H1 (cell line): ENCODE measurements around the gene KLF7. TPM values are rescaled to one million over a fixed set of nuclear protein-coding genes. Genes with fewer than 3 reads are reported as not detected.

ENCODE experiments used
- CTCF ChIA-PET: fragments of 300-600 bp; sonication (Branson Sonifier 250); formaldehyde crosslinking; loops from one replicate; lab custom pipeline; 2021; ENCODE audit not compliant: partially characterized antibody; lab: Charles Lee
- POLR2A ChIA-PET: fragments of 300-600 bp; sonication (Branson Sonifier 250); formaldehyde crosslinking; loops from one replicate; lab custom pipeline; 2021; ENCODE audit warnings: inconsistent platforms; ENCODE audit not compliant: partially characterized antibody; lab: Charles Lee
- DNase-seq, 2 experiments: peaks; one replicate each; pipeline versions ENCODE4 v3.0.0 to v3.0.0-alpha.2; 2010 to 2022; ENCODE audit warnings: low spot score in 2 of 2, low read depth in 1 of 2, mixed read lengths in 1 of 2
- FAIRE-seq: peaks from 2 replicates; lab custom pipeline; 2011; peaks lifted over from hg19 to GRCh38; lab: Jason Lieb, UNC
- H2AFZ ChIP-seq: 2 replicates; pipeline ENCODE4 v1.8.1; 2012; ENCODE audit warnings: low read length, inconsistent platforms
- H2AK5ac ChIP-seq: 2 replicates; pipeline ENCODE4 v1.6.1; 2013; ENCODE audit warnings: low read depth, low read length
- H2BK120ac ChIP-seq: replicated peaks from 2 replicates; pipeline ENCODE3; 2013; ENCODE audit warnings: low read depth, low read length, inconsistent platforms
- H2BK12ac ChIP-seq: 2 replicates; pipeline ENCODE4 v1.6.1; 2013; ENCODE audit warnings: low read depth, low read length
- H2BK15ac ChIP-seq: 2 replicates; pipeline ENCODE4 v1.6.1; 2013; ENCODE audit warnings: low read length
- H2BK20ac ChIP-seq: 2 replicates; pipeline ENCODE4 v1.6.1; 2013; ENCODE audit warnings: low read length
- H2BK5ac ChIP-seq: 2 replicates; pipeline ENCODE4 v1.6.1; 2013; ENCODE audit warnings: low read depth, low read length
- H3K14ac ChIP-seq: 2 replicates; pipeline ENCODE4 v1.6.1; 2013; ENCODE audit warnings: inconsistent platforms; ENCODE audit not compliant: insufficient read length
- H3K18ac ChIP-seq: 2 replicates; pipeline ENCODE4 v1.6.1; 2013; ENCODE audit warnings: low read length; ENCODE audit errors: extremely low read depth
- H3K23ac ChIP-seq: 2 replicates; pipeline ENCODE4 v1.6.1; 2013; ENCODE audit warnings: inconsistent platforms; ENCODE audit not compliant: insufficient read length
- H3K23me2 ChIP-seq: 2 replicates; pipeline ENCODE4 v1.6.1; 2013; ENCODE audit warnings: low read depth, low read length
- H3K27ac ChIP-seq: 2 replicates; pipeline ENCODE4 v1.6.1; 2011; ENCODE audit warnings: low read depth, low read length, inconsistent platforms
- H3K27me3 ChIP-seq, 4 experiments: replicated peaks in 1 of 4; 1 replicate in 1 of 4; 2 replicates in 3 of 4; pipeline versions ENCODE4 v1.6.1 to v1.8.1; 2011 to 2013; ENCODE audit warnings: low read length in 3 of 4, mild to moderate bottlenecking in 3 of 4, inconsistent platforms in 2 of 4, mixed read lengths in 2 of 4, moderate library complexity in 1 of 4; ENCODE audit not compliant: control insufficient read depth in 3 of 4, insufficient read depth in 3 of 4; ENCODE audit errors: extremely low read depth in 1 of 4
- H3K36me3 ChIP-seq, 4 experiments: 2 replicates each; pipeline versions ENCODE4 v1.6.1 to v1.8.1; 2011 to 2013; ENCODE audit warnings: mild to moderate bottlenecking in 4 of 4, low read length in 3 of 4, moderate library complexity in 2 of 4, control low read depth in 1 of 4, inconsistent platforms in 1 of 4; ENCODE audit not compliant: insufficient read depth in 4 of 4, control insufficient read depth in 2 of 4
- H3K4ac ChIP-seq: replicated peaks from 2 replicates; pipeline ENCODE3; 2013; ENCODE audit warnings: low read length, low read depth, mixed read lengths, inconsistent platforms; ENCODE audit not compliant: insufficient read length
- H3K4me1 ChIP-seq, 4 experiments: replicated peaks in 1 of 4; 1 replicate in 1 of 4; 2 replicates in 3 of 4; pipeline versions ENCODE4 v1.6.1 to v1.8.1; 2011 to 2013; ENCODE audit warnings: low read length in 3 of 4, inconsistent platforms in 2 of 4, mixed read lengths in 1 of 4; ENCODE audit not compliant: insufficient read depth in 4 of 4, control insufficient read depth in 3 of 4
- H3K4me2 ChIP-seq, 2 experiments: 2 replicates each; pipeline versions ENCODE4 v1.6.1 to v1.8.1; 2011 to 2013; ENCODE audit warnings: low read depth in 2 of 2, low read length in 2 of 2, control low read depth in 1 of 2, inconsistent platforms in 1 of 2, mild to moderate bottlenecking in 1 of 2; ENCODE audit not compliant: insufficient read depth in 1 of 2
- H3K4me3 ChIP-seq, 4 experiments: fragments of 200-600, 300-600 bp in 1 of 4; sonication (generic), shearing (Covaris generic), sonication (Bioruptor Twin) in 1 of 4; 2 replicates each; pipeline versions ENCODE4 v1.5.1 to v1.8.1; 2011 to 2016; ENCODE audit warnings: low read length in 4 of 4, low read depth in 3 of 4, control low read depth in 2 of 4, inconsistent platforms in 2 of 4, mild to moderate bottlenecking in 2 of 4, mixed read lengths in 1 of 4, moderate library complexity in 1 of 4; ENCODE audit not compliant: insufficient read depth in 2 of 4; ENCODE audit errors: extremely low read depth in 1 of 4
- H3K56ac ChIP-seq: replicated peaks from 2 replicates; pipeline ENCODE3; 2013; ENCODE audit warnings: low read depth, mild to moderate bottlenecking, mixed read lengths, low read length, inconsistent platforms; ENCODE audit not compliant: insufficient read length
- H3K79me1 ChIP-seq: 2 replicates; pipeline ENCODE4 v1.6.1; 2013; ENCODE audit warnings: low read depth, low read length, control low read depth
- H3K79me2 ChIP-seq, 2 experiments: 2 replicates each; pipeline versions ENCODE4 v1.6.1 to v1.8.1; 2012 to 2013; ENCODE audit warnings: low read length in 2 of 2, mild to moderate bottlenecking in 2 of 2, inconsistent platforms in 1 of 2; ENCODE audit not compliant: insufficient read depth in 2 of 2, control insufficient read depth in 1 of 2
- H3K9ac ChIP-seq, 4 experiments: replicated peaks in 1 of 4; 1 replicate in 1 of 4; 2 replicates in 3 of 4; pipeline versions ENCODE4 v1.6.1 to v1.8.1; 2011 to 2013; ENCODE audit warnings: low read depth in 3 of 4, low read length in 3 of 4, control low read depth in 2 of 4, mild to moderate bottlenecking in 2 of 4, moderate library complexity in 2 of 4, inconsistent platforms in 1 of 4; ENCODE audit errors: extremely low read depth in 1 of 4
- H3K9me3 ChIP-seq, 2 experiments: 2 replicates each; pipeline versions ENCODE4 v1.6.1 to v1.8.1; 2012 to 2013; ENCODE audit warnings: mild to moderate bottlenecking in 2 of 2, moderate library complexity in 2 of 2, control low read depth in 1 of 2, inconsistent platforms in 1 of 2, low read depth in 1 of 2, low read length in 1 of 2, mixed read lengths in 1 of 2; ENCODE audit not compliant: insufficient read depth in 2 of 2
- H4K20me1 ChIP-seq, 2 experiments: replicated peaks in 1 of 2; 2 replicates each; pipeline versions ENCODE3 to v1.8.1; 2011 to 2013; ENCODE audit warnings: inconsistent platforms in 2 of 2, low read length in 2 of 2, mild to moderate bottlenecking in 1 of 2; ENCODE audit not compliant: insufficient read depth in 2 of 2, control insufficient read depth in 1 of 2
- H4K5ac ChIP-seq: 2 replicates; pipeline ENCODE4 v1.6.1; 2013; ENCODE audit warnings: low read length, low read depth, mixed read lengths, inconsistent platforms; ENCODE audit not compliant: insufficient read length
- H4K8ac ChIP-seq: 2 replicates; pipeline ENCODE4 v1.8.0; 2013; ENCODE audit warnings: mild to moderate bottlenecking, moderate library complexity, low read length, inconsistent platforms; ENCODE audit not compliant: insufficient read depth; ENCODE audit errors: extremely low read depth
- H4K91ac ChIP-seq: replicated peaks from 2 replicates; pipeline ENCODE3; 2013; ENCODE audit warnings: low read length, mixed read lengths, inconsistent platforms; ENCODE audit not compliant: insufficient read length
- CBX8 ChIP-seq: fragments of 300-800, 300-1000 bp; sonication (generic); IDR thresholded peaks from 2 replicates; pipeline ENCODE4 v1.7.1; 2016; ENCODE audit warnings: low read depth, low read length, borderline replicate concordance
- RAD21 ChIP-seq, 2 experiments: IDR thresholded peaks in 1 of 2; conservative IDR thresholded peaks in 1 of 2; 2 replicates each; pipeline ENCODE4 v1.6.1; 2011; ENCODE audit warnings: low read depth in 2 of 2, low read length in 2 of 2, improper control_type of control experiment in 1 of 2, inconsistent platforms in 1 of 2, mild to moderate bottlenecking in 1 of 2, moderate library complexity in 1 of 2
- WGBS, 2 experiments: shearing (Covaris generic) in 1 of 2; methylation state at CpG; one replicate each; pipeline versions ENCODE4 v1.1.6 to v1.1.7; 2013 to 2015; ENCODE audit warnings: low lambda C conversion rate in 2 of 2, mixed read lengths in 2 of 2, inconsistent platforms in 1 of 2, low coverage in 1 of 2, missing lambda C conversion rate in 1 of 2; ENCODE audit not compliant: insufficient replicate concordance in 2 of 2, insufficient coverage in 1 of 2, insufficient read length in 1 of 2; ENCODE audit errors: extremely low coverage in 1 of 2, missing lambda C conversion rate in 1 of 2; 5-methylcytosine and 5-hydroxymethylcytosine counted together
- polyA plus RNA-seq, 7 experiments: library from polyadenylated mRNA; depleted of rRNA in 3 of 7; stranded (reverse) in 5 of 7; unstranded in 2 of 7; fragments of >200 nt in 5 of 7; fragments of 200-250 nt in 2 of 7; gene quantifications; 1 replicate in 5 of 7; 2 replicates in 1 of 7; 4 replicates in 1 of 7; pipeline versions ENCODE4 v1.2.1 to v1.2.3, GENCODE V29; 2011 to 2013; ENCODE audit warnings: missing spikeins in 2 of 7, mixed read lengths in 2 of 7
- total RNA-seq: library from RNA; stranded (reverse); fragmentation: NEBNext Ultra II Directional; extraction: Animal tissue kit (Norgen Biotek cat#: 25700); gene quantifications from 2 replicates; pipeline ENCODE4 v1.2.1, GENCODE V29; 2021

KLF7 gene
- total and polyA plus RNA-seq, 2 of the 8 experiments (the other 6 are each of a cell fraction or from before 2014, with no cell fraction given), result 9.6 to 23.3 TPM

DNA sequence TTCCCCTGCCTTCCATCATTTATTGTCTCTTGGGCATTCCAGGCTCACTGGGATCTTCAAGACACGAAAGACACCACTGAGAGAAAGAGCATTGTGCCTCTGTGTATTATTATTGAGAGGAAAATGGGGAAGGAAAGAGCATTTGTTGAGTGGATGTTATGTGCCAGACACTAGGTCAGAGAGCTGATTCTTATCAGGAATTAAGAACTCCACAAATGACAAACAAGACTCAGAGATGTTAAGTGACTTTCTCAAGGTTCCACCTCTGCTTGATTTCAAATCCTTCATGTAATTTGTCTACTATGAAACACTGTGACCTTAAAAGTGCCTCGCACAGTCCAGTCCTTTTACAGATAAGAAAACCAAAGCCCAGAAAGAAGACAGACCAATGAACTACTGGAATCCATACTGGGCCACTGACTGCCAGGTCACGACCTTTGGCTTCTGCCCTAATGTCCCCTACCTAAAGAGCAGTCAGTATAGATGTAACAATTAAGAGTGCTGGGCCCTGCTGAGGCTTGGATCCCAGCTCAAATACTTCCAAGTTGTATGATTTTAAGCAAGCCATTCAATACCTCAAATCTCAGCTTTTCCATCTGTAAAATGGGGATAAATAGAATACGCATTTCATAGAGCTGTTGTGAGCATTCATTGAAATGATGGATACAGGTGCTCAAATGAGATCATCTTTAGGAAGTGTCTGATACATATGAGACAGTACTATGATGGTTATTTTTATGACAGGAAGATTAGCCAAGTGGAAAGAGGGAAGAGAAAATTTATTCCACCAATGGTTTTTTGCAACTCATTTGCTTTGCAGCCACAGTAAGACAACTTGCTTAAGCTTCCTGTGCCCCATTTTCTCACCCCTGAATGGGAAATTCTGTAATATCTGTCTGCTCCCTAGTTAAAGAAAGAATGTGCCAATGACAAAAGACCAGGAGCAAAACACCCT lies 10.9 kb downstream of the KLF7 start:
- WGBS, 2 experiments, result 89% methylated on average over 4 of the region's 4 CpGs; no CpG with 5 or more reads in 1 of the 2 experiments
- H3K4me1 ChIP-seq, result peaks cover 12 to 40% (median 20%) of the 10 kb centered on the region in 4 experiments; a peak in 6 of 7 replicates
- H2BK20ac ChIP-seq, result 0 out of 2 replicates have a peak overlapping the region, but pooled peaks have one; percentile 11
- H3K23me2 ChIP-seq, result no peaks in the 10 kb centered on the region
- H3K18ac ChIP-seq, result no peak overlapping the region
- H3K79me1 ChIP-seq, result peaks cover 13% of the 10 kb centered on the region
- no peak for FAIRE-seq
- H3K4me3 ChIP-seq, result no peak overlapping the region
- no peaks in the 10 kb centered on the region for H4K20me1 ChIP-seq
- POLR2A ChIA-PET, result interaction anchor here (1.6 to 9.2 kb wide), 2 partner anchors 11 to 13 kb away, joined by 4 to 103 read pairs; partner anchors contain the start of gene KLF7
- no peak overlapping the region for H3K27ac ChIP-seq
- H2BK120ac ChIP-seq, result no peak overlapping the region
- H3K4ac ChIP-seq, result no peak overlapping the region
- no peaks in the 10 kb centered on the region for H3K9me3 ChIP-seq
- no peak overlapping the region for H2BK15ac ChIP-seq
- no peak overlapping the region for H2BK5ac ChIP-seq
- peaks cover 25 to 99% of the 10 kb centered on the region in 2 experiments; a peak in 3 of 4 replicates for H3K79me2 ChIP-seq
- H3K27me3 ChIP-seq, result no peaks in the 10 kb centered on the region
- H3K9ac ChIP-seq, result no peak overlapping the region
- no peak for DNase-seq
- H4K91ac ChIP-seq, result no peak overlapping the region
- H3K4me2 ChIP-seq, result no peak overlapping the region
- H2BK12ac ChIP-seq, result no peak overlapping the region
- H3K14ac ChIP-seq, result no peak overlapping the region
- no peak overlapping the region for H3K56ac ChIP-seq
- H4K8ac ChIP-seq, result no peak overlapping the region
- no peak overlapping the region for H3K23ac ChIP-seq
- H2AFZ ChIP-seq, result no peak overlapping the region
- no peak overlapping the region for H4K5ac ChIP-seq
- H2AK5ac ChIP-seq, result no peak overlapping the region
- no peak for TF ChIP-seq RAD21 (IDR thresholded peaks at IDR 0.05 in 1 of 2, conservative IDR thresholded peaks at IDR 0.05 in 1 of 2; ENCODE audit: low read depth in 2 of 2, low read length in 2 of 2)
- no peak for TF ChIP-seq CBX8
- no peaks in the 10 kb centered on the region for H3K36me3 ChIP-seq
- CTCF ChIA-PET, result interaction anchor here (0.8 to 2.2 kb wide), 7 partner anchors 11 to 318 kb away, joined by 3 to 7 read pairs (median 4); partner anchors contain the start of gene KLF7
